ENCODE results near the gene GRB14. TPM values are rescaled to one million over a fixed set of nuclear protein-coding genes. Genes with fewer than 3 reads are reported as not detected.

The GRB14 gene
- polyA plus RNA-seq, 1 of the 3 experiments (the other 2 are of a cell fraction), result 3.9 TPM

DNA sequence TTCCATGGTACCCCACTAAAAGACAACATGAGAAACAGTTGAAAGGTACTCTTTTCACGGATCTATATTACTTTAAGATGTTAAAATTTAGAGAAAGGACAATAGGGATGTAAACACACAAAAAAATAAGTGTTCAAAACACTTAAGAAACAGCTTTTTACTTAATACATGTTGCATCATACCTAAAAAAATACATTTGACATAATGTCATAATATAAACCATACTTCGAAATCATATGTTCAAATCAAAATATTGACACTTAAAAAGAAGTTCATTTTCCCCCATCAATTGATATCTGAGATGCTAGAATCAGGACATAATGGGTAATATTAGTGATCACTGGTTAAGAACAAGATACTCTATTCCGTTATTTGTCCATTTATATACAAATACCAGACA is 124.9 kb downstream of the GRB14 start:
- WGBS (ENCODE audit: low lambda C conversion rate), result 86% methylated on average over 3 of the region's 3 CpGs
- TF ChIP-seq JUND (IDR thresholded peaks at IDR 0.05) (no peak), FOSL2 (IDR thresholded peaks at IDR 0.05; ENCODE audit: borderline replicate concordance, low read depth) (no peak), RFX5 (IDR thresholded peaks at IDR 0.05; ENCODE audit: low read length) (no peak), CHD2 (IDR thresholded peaks at IDR 0.05; ENCODE audit: low read length, partially characterized antibody) (no peak), TEAD4 (IDR thresholded peaks at IDR 0.05; ENCODE audit: borderline replicate concordance, insufficient read depth) (no peak), RAD21 (IDR thresholded peaks at IDR 0.05; ENCODE audit: low read length) (no peak), MAX (IDR thresholded peaks at IDR 0.05; ENCODE audit: low read depth) (no peak), ELF1 (IDR thresholded peaks at IDR 0.05) (no peak)
- TF ChIP-seq, protein P1, sequence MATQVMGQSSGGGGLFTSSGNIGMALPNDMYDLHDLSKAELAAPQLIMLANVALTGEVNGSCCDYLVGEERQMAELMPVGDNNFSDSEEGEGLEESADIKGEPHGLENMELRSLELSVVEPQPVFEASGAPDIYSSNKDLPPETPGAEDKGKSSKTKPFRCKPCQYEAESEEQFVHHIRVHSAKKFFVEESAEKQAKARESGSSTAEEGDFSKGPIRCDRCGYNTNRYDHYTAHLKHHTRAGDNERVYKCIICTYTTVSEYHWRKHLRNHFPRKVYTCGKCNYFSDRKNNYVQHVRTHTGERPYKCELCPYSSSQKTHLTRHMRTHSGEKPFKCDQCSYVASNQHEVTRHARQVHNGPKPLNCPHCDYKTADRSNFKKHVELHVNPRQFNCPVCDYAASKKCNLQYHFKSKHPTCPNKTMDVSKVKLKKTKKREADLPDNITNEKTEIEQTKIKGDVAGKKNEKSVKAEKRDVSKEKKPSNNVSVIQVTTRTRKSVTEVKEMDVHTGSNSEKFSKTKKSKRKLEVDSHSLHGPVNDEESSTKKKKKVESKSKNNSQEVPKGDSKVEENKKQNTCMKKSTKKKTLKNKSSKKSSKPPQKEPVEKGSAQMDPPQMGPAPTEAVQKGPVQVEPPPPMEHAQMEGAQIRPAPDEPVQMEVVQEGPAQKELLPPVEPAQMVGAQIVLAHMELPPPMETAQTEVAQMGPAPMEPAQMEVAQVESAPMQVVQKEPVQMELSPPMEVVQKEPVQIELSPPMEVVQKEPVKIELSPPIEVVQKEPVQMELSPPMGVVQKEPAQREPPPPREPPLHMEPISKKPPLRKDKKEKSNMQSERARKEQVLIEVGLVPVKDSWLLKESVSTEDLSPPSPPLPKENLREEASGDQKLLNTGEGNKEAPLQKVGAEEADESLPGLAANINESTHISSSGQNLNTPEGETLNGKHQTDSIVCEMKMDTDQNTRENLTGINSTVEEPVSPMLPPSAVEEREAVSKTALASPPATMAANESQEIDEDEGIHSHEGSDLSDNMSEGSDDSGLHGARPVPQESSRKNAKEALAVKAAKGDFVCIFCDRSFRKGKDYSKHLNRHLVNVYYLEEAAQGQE (IDR thresholded peaks at IDR 0.05; ENCODE audit: low read depth, low read length), result no peak
- TF ChIP-seq, protein P2, sequence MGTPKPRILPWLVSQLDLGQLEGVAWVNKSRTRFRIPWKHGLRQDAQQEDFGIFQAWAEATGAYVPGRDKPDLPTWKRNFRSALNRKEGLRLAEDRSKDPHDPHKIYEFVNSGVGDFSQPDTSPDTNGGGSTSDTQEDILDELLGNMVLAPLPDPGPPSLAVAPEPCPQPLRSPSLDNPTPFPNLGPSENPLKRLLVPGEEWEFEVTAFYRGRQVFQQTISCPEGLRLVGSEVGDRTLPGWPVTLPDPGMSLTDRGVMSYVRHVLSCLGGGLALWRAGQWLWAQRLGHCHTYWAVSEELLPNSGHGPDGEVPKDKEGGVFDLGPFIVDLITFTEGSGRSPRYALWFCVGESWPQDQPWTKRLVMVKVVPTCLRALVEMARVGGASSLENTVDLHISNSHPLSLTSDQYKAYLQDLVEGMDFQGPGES (IDR thresholded peaks at IDR 0.05; ENCODE audit: low read depth, low read length), result no peak
- TF ChIP-seq, protein P3, sequence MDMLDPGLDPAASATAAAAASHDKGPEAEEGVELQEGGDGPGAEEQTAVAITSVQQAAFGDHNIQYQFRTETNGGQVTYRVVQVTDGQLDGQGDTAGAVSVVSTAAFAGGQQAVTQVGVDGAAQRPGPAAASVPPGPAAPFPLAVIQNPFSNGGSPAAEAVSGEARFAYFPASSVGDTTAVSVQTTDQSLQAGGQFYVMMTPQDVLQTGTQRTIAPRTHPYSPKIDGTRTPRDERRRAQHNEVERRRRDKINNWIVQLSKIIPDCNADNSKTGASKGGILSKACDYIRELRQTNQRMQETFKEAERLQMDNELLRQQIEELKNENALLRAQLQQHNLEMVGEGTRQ (IDR thresholded peaks at IDR 0.05; ENCODE audit: borderline replicate concordance, low read depth, low read length), result no peak

More for the DNA sequence above, 124.9 kb downstream of the GRB14 start:
- ChIA-PET CTCF (interaction anchor here (0.9 to 2.1 kb wide), 7 partner anchors 10 to 1327 kb away, joined by 4 to 11 read pairs (median 8); no protein-coding TSS in a partner anchor), POLR2A (no interaction called here)
- no peaks in the 10 kb centered on the region for H3K4me1 ChIP-seq (ENCODE audit: control insufficient read depth in 1 of 2, insufficient read depth in 2 of 2, low read depth in 1 of 2, low read length in 1 of 2)
- no peak for DNase-seq
- H3K9ac ChIP-seq, result no peak overlapping the region
- H3K27me3 ChIP-seq (ENCODE audit: insufficient read depth), result no peaks in the 10 kb centered on the region
- H3F3A ChIP-seq (replicated peaks; ENCODE audit: insufficient read depth), result peaks cover 5% of the 10 kb centered on the region
- H3K36me3 ChIP-seq (replicated peaks in 1 of 2; ENCODE audit: control insufficient read depth in 1 of 2, insufficient read depth in 2 of 2, low read length in 1 of 2), result peaks cover 5 to 24% of the 10 kb centered on the region in 2 experiments
- no peaks in the 10 kb centered on the region for H3K79me2 ChIP-seq (ENCODE audit: insufficient read depth)
- H4K20me1 ChIP-seq (ENCODE audit: insufficient read depth), result no peaks in the 10 kb centered on the region
- H3K27ac ChIP-seq (ENCODE audit: low read depth in 2 of 2, low read length in 1 of 2), result no peak overlapping the region
- H3K9me3 ChIP-seq, result no peaks in the 10 kb centered on the region
- H3K4me3 ChIP-seq (ENCODE audit: low read depth in 2 of 2, low read length in 1 of 2), result no peak overlapping the region
- no peak overlapping the region for H3K4me2 ChIP-seq
- H2AFZ ChIP-seq (ENCODE audit: low read depth), result no peak overlapping the region
- H3K9me2 ChIP-seq, result no peaks in the 10 kb centered on the region

All from SK-N-SH (cell line).